ENCODE measurements around the gene NHSL1.

NHSL1 gene

DNA sequence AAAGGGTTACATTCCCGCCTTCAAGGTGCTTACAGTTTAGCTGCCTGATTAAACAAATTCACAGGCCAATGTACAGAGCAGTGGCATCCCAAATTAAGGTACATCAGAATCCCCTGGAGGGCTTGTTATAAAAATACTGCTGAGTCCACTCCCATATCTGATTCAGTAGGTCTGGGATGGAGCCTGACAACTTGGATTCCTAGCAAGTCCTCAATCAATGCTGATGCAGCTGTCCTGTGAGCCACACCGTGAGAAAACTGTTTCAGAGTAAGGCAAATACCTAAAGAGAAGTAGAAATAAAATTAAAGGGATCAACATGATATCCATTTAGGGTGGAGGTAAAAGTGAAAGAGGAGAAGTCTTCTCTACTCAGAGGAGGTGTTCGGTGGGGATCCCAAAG, 16.5 kb downstream of the NHSL1 start:
- no peak for TF ChIP-seq SIN3A (IDR thresholded peaks at IDR 0.05; ENCODE audit: borderline replicate concordance, insufficient read depth, low read length)

DNA sequence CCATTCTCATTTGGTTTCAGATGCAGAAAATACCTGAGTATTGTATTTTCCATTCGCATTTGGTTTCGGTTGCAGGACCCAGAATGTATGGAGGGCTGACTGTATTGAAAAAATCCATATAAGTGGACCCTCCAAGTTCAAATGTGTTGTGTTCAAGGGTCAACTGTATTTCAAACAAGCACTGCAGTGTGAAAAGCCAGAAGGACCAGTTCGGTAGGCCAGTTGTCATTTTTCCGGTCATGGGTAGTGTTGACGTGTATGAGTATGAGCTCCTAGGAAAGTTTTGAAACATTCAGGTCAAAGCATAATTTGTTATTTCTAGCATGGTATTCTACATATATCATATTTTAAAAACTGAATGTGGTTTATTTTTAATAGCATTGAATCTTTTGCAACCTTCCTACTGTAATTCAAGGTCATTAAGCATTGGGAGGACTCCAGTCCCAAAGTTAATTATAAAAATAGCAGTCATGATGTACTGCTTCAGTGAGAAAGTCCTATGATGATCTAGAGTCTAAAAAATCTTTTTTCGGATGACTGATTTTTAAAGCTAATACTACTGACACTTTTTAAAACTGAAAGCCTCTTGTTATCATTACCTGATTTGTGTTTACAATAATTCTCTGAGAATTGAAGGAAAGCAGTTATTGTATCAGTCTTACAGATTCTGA, 18.9 kb downstream of the NHSL1 start:
- no peak for TF ChIP-seq SIN3A (IDR thresholded peaks at IDR 0.05; ENCODE audit: borderline replicate concordance, insufficient read depth, low read length)
- no peak for TF ChIP-seq POLR2AphosphoS5 (IDR thresholded peaks at IDR 0.05; ENCODE audit: low read depth, low read length)
- no peak for TF ChIP-seq TAF1 (IDR thresholded peaks at IDR 0.05; ENCODE audit: borderline replicate concordance, insufficient read depth, low read length)
- TF ChIP-seq FOXP2 (optimal IDR thresholded peaks at IDR 0.05; ENCODE audit: borderline replicate concordance, extremely low read depth, extremely low read length, insufficient read depth), result no peak
- TF ChIP-seq, protein P1, sequence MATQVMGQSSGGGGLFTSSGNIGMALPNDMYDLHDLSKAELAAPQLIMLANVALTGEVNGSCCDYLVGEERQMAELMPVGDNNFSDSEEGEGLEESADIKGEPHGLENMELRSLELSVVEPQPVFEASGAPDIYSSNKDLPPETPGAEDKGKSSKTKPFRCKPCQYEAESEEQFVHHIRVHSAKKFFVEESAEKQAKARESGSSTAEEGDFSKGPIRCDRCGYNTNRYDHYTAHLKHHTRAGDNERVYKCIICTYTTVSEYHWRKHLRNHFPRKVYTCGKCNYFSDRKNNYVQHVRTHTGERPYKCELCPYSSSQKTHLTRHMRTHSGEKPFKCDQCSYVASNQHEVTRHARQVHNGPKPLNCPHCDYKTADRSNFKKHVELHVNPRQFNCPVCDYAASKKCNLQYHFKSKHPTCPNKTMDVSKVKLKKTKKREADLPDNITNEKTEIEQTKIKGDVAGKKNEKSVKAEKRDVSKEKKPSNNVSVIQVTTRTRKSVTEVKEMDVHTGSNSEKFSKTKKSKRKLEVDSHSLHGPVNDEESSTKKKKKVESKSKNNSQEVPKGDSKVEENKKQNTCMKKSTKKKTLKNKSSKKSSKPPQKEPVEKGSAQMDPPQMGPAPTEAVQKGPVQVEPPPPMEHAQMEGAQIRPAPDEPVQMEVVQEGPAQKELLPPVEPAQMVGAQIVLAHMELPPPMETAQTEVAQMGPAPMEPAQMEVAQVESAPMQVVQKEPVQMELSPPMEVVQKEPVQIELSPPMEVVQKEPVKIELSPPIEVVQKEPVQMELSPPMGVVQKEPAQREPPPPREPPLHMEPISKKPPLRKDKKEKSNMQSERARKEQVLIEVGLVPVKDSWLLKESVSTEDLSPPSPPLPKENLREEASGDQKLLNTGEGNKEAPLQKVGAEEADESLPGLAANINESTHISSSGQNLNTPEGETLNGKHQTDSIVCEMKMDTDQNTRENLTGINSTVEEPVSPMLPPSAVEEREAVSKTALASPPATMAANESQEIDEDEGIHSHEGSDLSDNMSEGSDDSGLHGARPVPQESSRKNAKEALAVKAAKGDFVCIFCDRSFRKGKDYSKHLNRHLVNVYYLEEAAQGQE (IDR thresholded peaks at IDR 0.05; ENCODE audit: insufficient read depth in 1 of 2, low read depth in 2 of 2, low read length in 2 of 2), result no peak

DNA sequence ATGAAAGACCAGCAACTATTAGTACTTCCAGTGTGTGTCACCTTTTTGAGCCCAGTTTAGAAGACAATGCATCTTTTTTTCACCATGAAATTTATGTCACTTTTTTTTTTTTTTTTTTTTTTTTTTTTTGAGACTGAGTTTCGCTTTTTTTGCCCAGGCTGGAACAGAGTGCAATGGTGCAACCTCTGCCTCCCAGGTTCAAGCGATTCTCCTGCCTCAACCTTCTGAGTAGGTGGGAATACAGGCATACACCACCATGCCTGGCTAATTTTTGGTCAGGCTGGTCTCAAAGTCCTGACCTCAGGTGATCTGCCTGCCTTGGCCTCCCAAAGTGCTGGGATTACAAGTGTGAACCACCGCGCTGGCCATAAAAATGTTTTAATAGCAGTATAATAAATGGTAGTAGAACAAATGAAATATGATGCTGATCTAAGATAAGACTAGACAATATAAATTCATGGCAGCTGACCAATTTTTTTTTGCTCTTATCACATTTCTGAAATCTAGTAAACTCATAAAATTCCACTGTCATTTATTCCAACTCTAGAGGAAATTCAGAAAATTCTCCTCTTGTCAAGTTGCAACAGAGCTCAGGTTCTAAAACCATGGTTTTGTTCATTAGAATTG, 21.3 kb downstream of the NHSL1 start:
- TF ChIP-seq TAF1 (IDR thresholded peaks at IDR 0.05; ENCODE audit: borderline replicate concordance, insufficient read depth, low read length) (no peak), POLR2AphosphoS5 (IDR thresholded peaks at IDR 0.05; ENCODE audit: low read depth, low read length) (no peak), FOXP2 (optimal IDR thresholded peaks at IDR 0.05; ENCODE audit: borderline replicate concordance, extremely low read depth, extremely low read length, insufficient read depth) (no peak), SIN3A (IDR thresholded peaks at IDR 0.05; ENCODE audit: borderline replicate concordance, insufficient read depth, low read length) (no peak)
- TF ChIP-seq, protein P1 (IDR thresholded peaks at IDR 0.05; ENCODE audit: insufficient read depth in 1 of 2, low read depth in 2 of 2, low read length in 2 of 2), result no peak

DNA sequence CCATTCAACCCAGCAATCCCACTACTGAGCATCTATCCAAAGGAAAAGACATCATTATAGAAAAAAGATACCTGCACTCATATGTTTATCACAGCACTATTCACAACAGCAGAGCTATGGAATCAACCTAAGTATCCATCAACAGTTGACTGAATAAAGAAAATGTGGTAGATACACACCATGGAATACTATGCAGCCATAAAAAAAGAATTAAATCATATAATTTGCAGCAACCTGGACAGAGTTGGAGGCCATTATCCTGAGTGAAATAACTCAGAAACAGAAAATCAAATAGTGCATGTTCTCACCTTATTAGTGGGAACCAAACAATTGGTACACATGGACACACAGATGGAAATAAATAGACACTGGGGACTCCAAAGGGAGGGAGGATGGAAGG, 23.2 kb downstream of the NHSL1 start:
- no peak for TF ChIP-seq FOXP2 (optimal IDR thresholded peaks at IDR 0.05; ENCODE audit: borderline replicate concordance, extremely low read depth, extremely low read length, insufficient read depth)
- no peak for TF ChIP-seq POLR2AphosphoS5 (IDR thresholded peaks at IDR 0.05; ENCODE audit: low read depth, low read length)
- TF ChIP-seq, protein P1 (IDR thresholded peaks at IDR 0.05; ENCODE audit: insufficient read depth in 1 of 2, low read depth in 2 of 2, low read length in 2 of 2), result no peak
- no peak for TF ChIP-seq SIN3A (IDR thresholded peaks at IDR 0.05; ENCODE audit: borderline replicate concordance, insufficient read depth, low read length)
- TF ChIP-seq TAF1 (IDR thresholded peaks at IDR 0.05; ENCODE audit: borderline replicate concordance, insufficient read depth, low read length), result no peak

DNA sequence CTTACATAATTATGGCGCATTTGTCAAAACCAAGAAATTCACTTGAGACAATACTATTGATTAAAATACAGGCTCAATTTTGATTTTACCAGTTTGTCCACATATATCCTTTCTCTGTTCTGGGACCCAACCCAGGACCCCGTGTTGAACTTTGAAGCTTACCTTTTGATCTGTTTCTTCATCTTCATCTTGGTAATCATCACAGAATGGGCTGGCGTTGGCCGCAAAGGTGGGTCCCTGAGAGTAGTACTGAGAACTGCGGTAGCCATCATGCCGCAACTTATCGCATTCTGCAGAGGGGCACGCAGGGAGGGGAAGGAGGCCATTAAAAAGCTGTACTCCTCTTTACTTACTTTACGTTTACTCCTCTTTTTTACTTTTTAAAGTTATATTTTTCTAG, 26.1 kb downstream of the NHSL1 start:
- TF ChIP-seq POLR2AphosphoS5 (IDR thresholded peaks at IDR 0.05; ENCODE audit: low read depth, low read length) (0 out of 2 replicates have a peak, but pooled peaks have one; percentile 7), FOXP2 (optimal IDR thresholded peaks at IDR 0.05; ENCODE audit: borderline replicate concordance, extremely low read depth, extremely low read length, insufficient read depth) (no peak), SIN3A (IDR thresholded peaks at IDR 0.05; ENCODE audit: borderline replicate concordance, insufficient read depth, low read length) (no peak), TAF1 (IDR thresholded peaks at IDR 0.05; ENCODE audit: borderline replicate concordance, insufficient read depth, low read length) (no peak)
- TF ChIP-seq, protein P1 (IDR thresholded peaks at IDR 0.05; ENCODE audit: insufficient read depth in 1 of 2, low read depth in 2 of 2, low read length in 2 of 2), result no peak
